ENCODE data around the gene ELMOD2.

- TF ChIP-seq ARNTL (CRISPR knock-in tag; IDR thresholded peaks at IDR 0.05; ENCODE audit: borderline replicate concordance, low read depth) (no peak), CSDC2 (CRISPR knock-in tag; IDR thresholded peaks at IDR 0.05) (no peak), ZFP3 (CRISPR knock-in tag; IDR thresholded peaks at IDR 0.05) (no peak), TSHZ2 (CRISPR knock-in tag; IDR thresholded peaks at IDR 0.05) (no peak), RARB (CRISPR knock-in tag; IDR thresholded peaks at IDR 0.05) (no peak), ZNF8 (CRISPR knock-in tag; IDR thresholded peaks at IDR 0.05) (no peak), CREB5 (CRISPR knock-in tag; IDR thresholded peaks at IDR 0.05; ENCODE audit: low read depth) (no peak), ZFP30 (CRISPR knock-in tag; IDR thresholded peaks at IDR 0.05) (no peak), PATZ1 (CRISPR knock-in tag; IDR thresholded peaks at IDR 0.05; ENCODE audit: borderline replicate concordance) (no peak), ZC3H10 (CRISPR knock-in tag; IDR thresholded peaks at IDR 0.05) (no peak), ZNF565 (CRISPR knock-in tag; conservative IDR thresholded peaks at IDR 0.05; ENCODE audit: low read depth) (no peak)
Observed at GRCh38 chr4:140557831-140558435, 34.0 kb downstream of the ELMOD2 start.
